GM23338 (cell line): ENCODE results near the gene GPC6.

ENCODE experiments used
- CREB1 ChIP-seq: fragments of 250-450 bp; sonication (Bioruptor Pico); IDR thresholded peaks from 2 replicates; pipeline ENCODE4 v1.5.0; 2020; ENCODE audit warnings: low read depth, mild to moderate bottlenecking, moderate library complexity
- CTCF ChIP-seq, 2 experiments: fragments of 200-600 bp in 1 of 2; sonication (generic) in 1 of 2; conservative IDR thresholded peaks; 2 replicates each; pipeline versions ENCODE4 v1.5.1 to v1.6.1; 2016 to 2017; ENCODE audit warnings: antibody characterized with exemption in 2 of 2, low read depth in 2 of 2, mild to moderate bottlenecking in 2 of 2, moderate library complexity in 1 of 2
- ETS1 ChIP-seq: IDR thresholded peaks from 2 replicates; pipeline ENCODE4 v1.6.1; 2016; ENCODE audit warnings: antibody characterized with exemption
- EZH2 ChIP-seq: fragments of 200-600 bp; sonication (generic); IDR thresholded peaks from one replicate; pipeline ENCODE4 v1.8.0; 2017; ENCODE audit warnings: antibody characterized with exemption, mild to moderate bottlenecking, low read depth; ENCODE audit not compliant: unreplicated experiment
- EZH2phosphoT487 ChIP-seq: fragments of 200-600 bp; sonication (generic); IDR thresholded peaks from one replicate; pipeline ENCODE4 v1.8.1; 2018; ENCODE audit warnings: antibody characterized with exemption; ENCODE audit not compliant: unreplicated experiment
- JUNB ChIP-seq: IDR thresholded peaks from one replicate; pipeline ENCODE4 v1.6.1; 2016; ENCODE audit warnings: antibody characterized with exemption; ENCODE audit not compliant: unreplicated experiment
- NANOG ChIP-seq: IDR thresholded peaks from 2 replicates; pipeline ENCODE4 v1.6.1; 2016; ENCODE audit warnings: antibody characterized with exemption, borderline replicate concordance
- POLR2AphosphoS5 ChIP-seq: IDR thresholded peaks from 2 replicates; pipeline ENCODE4 v1.6.1; 2016; ENCODE audit warnings: antibody characterized with exemption, low read depth
- REST ChIP-seq: IDR thresholded peaks from one replicate; pipeline ENCODE4 v1.6.1; 2018; ENCODE audit warnings: antibody characterized with exemption; ENCODE audit not compliant: unreplicated experiment
- STAT1 ChIP-seq: IDR thresholded peaks from one replicate; pipeline ENCODE4 v1.6.1; 2016; ENCODE audit warnings: antibody characterized with exemption; ENCODE audit not compliant: unreplicated experiment

GRCh38 chr13:94163535-94163934, 936.9 kb downstream of the GPC6 start:
- TF ChIP-seq CTCF (conservative IDR thresholded peaks at IDR 0.05; ENCODE audit: low read depth in 2 of 2) (no peak), JUNB (no peak), EZH2 (no peak), POLR2AphosphoS5 (no peak), REST (no peak), EZH2phosphoT487 (no peak), ETS1 (no peak), CREB1 (no peak), STAT1 (no peak), NANOG (no peak)
